Karpas-422 (cell line): Measurements from ENCODE around the gene FAM107A. TPM values are rescaled to one million over a fixed set of nuclear protein-coding genes. Genes with fewer than 3 reads are reported as not detected.

ENCODE experiments used
- DNase-seq: peaks from one replicate; pipeline ENCODE4 v3.0.0-alpha.2; 2015
- H2AFZ ChIP-seq: fragments of 200-600 bp; sonication (generic); 2 replicates; pipeline ENCODE4 v1.6.1; 2014; ENCODE audit warnings: antibody characterized with exemption, low read length, mixed read lengths
- H3K27ac ChIP-seq: fragments of 200-600 bp; sonication (generic); 2 replicates; pipeline ENCODE4 v1.5.1; 2014; ENCODE audit warnings: mild to moderate bottlenecking, low read length, moderate library complexity
- H3K27me3 ChIP-seq: fragments of 200-600 bp; sonication (generic); 2 replicates; pipeline ENCODE4 v1.6.1; 2014; ENCODE audit warnings: low read length, mixed read lengths
- H3K36me3 ChIP-seq: fragments of 200-600 bp; sonication (generic); 2 replicates; pipeline ENCODE4 v1.6.1; 2014; ENCODE audit warnings: low read length, mixed read lengths; ENCODE audit not compliant: insufficient read depth
- H3K4me1 ChIP-seq: fragments of 200-600 bp; sonication (generic); 2 replicates; pipeline ENCODE4 v1.6.1; 2014; ENCODE audit warnings: mild to moderate bottlenecking, low read length, mixed read lengths
- H3K4me2 ChIP-seq: fragments of 200-600 bp; sonication (generic); 2 replicates; pipeline ENCODE4 v1.6.1; 2014; ENCODE audit warnings: low read length, low read depth, mild to moderate bottlenecking; ENCODE audit not compliant: poor library complexity, severe bottlenecking
- H3K4me3 ChIP-seq: fragments of 200-600 bp; sonication (generic); 2 replicates; pipeline ENCODE4 v1.5.1; 2014; ENCODE audit warnings: mild to moderate bottlenecking, antibody characterized with exemption, low read length, mixed read lengths
- H3K79me2 ChIP-seq: fragments of 200-600 bp; sonication (generic); 2 replicates; pipeline ENCODE4 v1.6.1; 2014; ENCODE audit warnings: mild to moderate bottlenecking, low read length, mixed read lengths
- H3K9ac ChIP-seq: fragments of 200-600 bp; sonication (generic); 2 replicates; pipeline ENCODE4 v1.6.0; 2014; ENCODE audit warnings: low read length
- H3K9me2 ChIP-seq: fragments of 200-600 bp; sonication (generic), shearing (Covaris generic); replicated peaks from 2 replicates; pipeline ENCODE4 v1.6.0; 2014; ENCODE audit warnings: mild to moderate bottlenecking, low read length, moderate library complexity; ENCODE audit not compliant: insufficient read depth
- H3K9me3 ChIP-seq: fragments of 300-700, 200-600 bp; sonication (generic); 2 replicates; pipeline ENCODE4 v1.6.1; 2014; ENCODE audit warnings: low read length, mixed read lengths
- H4K20me1 ChIP-seq: fragments of 200-600 bp; sonication (generic); 2 replicates; pipeline ENCODE4 v1.6.1; 2014; ENCODE audit warnings: mild to moderate bottlenecking, antibody characterized with exemption, low read length, low read depth; ENCODE audit not compliant: insufficient read depth
- total RNA-seq: library from RNA; depleted of rRNA; stranded (reverse); fragments of >200 nt; shearing (Covaris generic); gene quantifications from 2 replicates; pipeline ENCODE4 v1.2.3, GENCODE V29; 2014; ENCODE audit warnings: low replicate concordance; rRNA removed

FAM107A gene
- total RNA-seq = not detected in 2 replicates

- no peak within 1 kb of the TSS for H3K9ac ChIP-seq
Observed at GRCh38 chr3:58577269-58577821, at the start of gene FAM107A. Gene FAM107A (minus strand): TSS chr3:58577391. CDS start chr3:58569860, 7,531 bp downstream.

GRCh38 chr3:58625196-58625824, 48.1 kb upstream of the FAM107A start:
- no peaks in the 10 kb centered on the region for H3K9me3 ChIP-seq
- no peaks in the 10 kb centered on the region for H3K9me2 ChIP-seq
- no peak overlapping the region for H3K4me2 ChIP-seq
- no peak overlapping the region for H3K27ac ChIP-seq
- no peak overlapping the region for H3K9ac ChIP-seq
- H4K20me1 ChIP-seq = no peaks in the 10 kb centered on the region
- peaks cover 2% of the 10 kb centered on the region for H3K4me1 ChIP-seq
- H3K27me3 ChIP-seq = no peaks in the 10 kb centered on the region
- no peaks in the 10 kb centered on the region for H3K79me2 ChIP-seq
- H3K4me3 ChIP-seq = no peak overlapping the region
- DNase-seq = no peak
- no peaks in the 10 kb centered on the region for H3K36me3 ChIP-seq
- no peak overlapping the region for H2AFZ ChIP-seq

More at GRCh38 chr3:58577269-58577821, at the start of gene FAM107A:
- Histone ChIP-seq H3K36me3 (no peaks in the 10 kb centered on the region), H3K4me2 (no peak within 1 kb of the TSS), H3K4me3 (no peak within 1 kb of the TSS), H4K20me1 (no peaks in the 10 kb centered on the region), H3K4me1 (peaks cover 5% of the 10 kb centered on the region), H3K79me2 (no peaks in the 10 kb centered on the region), H3K9me2 (no peaks in the 10 kb centered on the region), H2AFZ (no peak within 1 kb of the TSS), H3K27me3 (no peaks in the 10 kb centered on the region), H3K27ac (no peak within 1 kb of the TSS), H3K9me3 (no peaks in the 10 kb centered on the region)
- no peak for DNase-seq

- Histone ChIP-seq H3K27ac (no peak overlapping the region), H3K4me1 (peaks cover 9% of the 10 kb centered on the region)
Observed at GRCh38 chr3:58624550-58624949, 47.4 kb upstream of the FAM107A start.

GRCh38 chr3:58623961-58624360, 46.8 kb upstream of the FAM107A start:
- no peaks in the 10 kb centered on the region for H4K20me1 ChIP-seq
- no peak overlapping the region for H2AFZ ChIP-seq
- no peak overlapping the region for H3K27ac ChIP-seq
- H3K9ac ChIP-seq = no peak overlapping the region
- no peak overlapping the region for H3K4me3 ChIP-seq
- no peaks in the 10 kb centered on the region for H3K79me2 ChIP-seq
- H3K36me3 ChIP-seq = no peaks in the 10 kb centered on the region
- H3K27me3 ChIP-seq = no peaks in the 10 kb centered on the region
- no peaks in the 10 kb centered on the region for H3K9me3 ChIP-seq
- peaks cover 15% of the 10 kb centered on the region for H3K4me1 ChIP-seq
- no peak overlapping the region for H3K4me2 ChIP-seq
- DNase-seq = no peak
- H3K9me2 ChIP-seq = no peaks in the 10 kb centered on the region

More at GRCh38 chr3:58624550-58624949, 47.4 kb upstream of the FAM107A start:
- Histone ChIP-seq H3K4me3 (no peak overlapping the region), H3K36me3 (no peaks in the 10 kb centered on the region), H2AFZ (no peak overlapping the region), H3K79me2 (no peaks in the 10 kb centered on the region), H3K9me3 (no peaks in the 10 kb centered on the region), H3K27me3 (no peaks in the 10 kb centered on the region), H3K4me2 (no peak overlapping the region), H3K9me2 (no peaks in the 10 kb centered on the region), H4K20me1 (no peaks in the 10 kb centered on the region), H3K9ac (no peak overlapping the region)
- no peak for DNase-seq

- no peak overlapping the region for H2AFZ ChIP-seq
- no peak overlapping the region for H3K4me2 ChIP-seq
- H3K4me3 ChIP-seq = no peak overlapping the region
- no peak overlapping the region for H3K27ac ChIP-seq
- no peak for DNase-seq
- H3K9me3 ChIP-seq = no peaks in the 10 kb centered on the region
- H3K9ac ChIP-seq = no peak overlapping the region
- no peaks in the 10 kb centered on the region for H3K36me3 ChIP-seq
- H3K4me1 ChIP-seq = peaks cover 16% of the 10 kb centered on the region
- H4K20me1 ChIP-seq = no peaks in the 10 kb centered on the region
- no peaks in the 10 kb centered on the region for H3K27me3 ChIP-seq
- no peaks in the 10 kb centered on the region for H3K9me2 ChIP-seq
- no peaks in the 10 kb centered on the region for H3K79me2 ChIP-seq
Observed at GRCh38 chr3:58623478-58623877, 46.3 kb upstream of the FAM107A start.

- Histone ChIP-seq H3K36me3 (no peaks in the 10 kb centered on the region), H3K79me2 (no peaks in the 10 kb centered on the region), H3K9ac (no peak overlapping the region), H3K9me2 (no peaks in the 10 kb centered on the region), H3K9me3 (no peaks in the 10 kb centered on the region), H3K4me3 (no peak overlapping the region), H3K4me1 (peaks cover 16% of the 10 kb centered on the region), H4K20me1 (no peaks in the 10 kb centered on the region), H3K4me2 (no peak overlapping the region), H3K27ac (no peak overlapping the region), H2AFZ (no peak overlapping the region), H3K27me3 (no peaks in the 10 kb centered on the region)
- DNase-seq = no peak
Observed at GRCh38 chr3:58622892-58623291, 45.7 kb upstream of the FAM107A start.

GRCh38 chr3:58622436-58622835, 45.2 kb upstream of the FAM107A start:
- no peaks in the 10 kb centered on the region for H3K79me2 ChIP-seq
- H3K9me2 ChIP-seq = no peaks in the 10 kb centered on the region
- H3K27ac ChIP-seq = no peak overlapping the region
- no peak overlapping the region for H3K4me2 ChIP-seq
- no peak overlapping the region for H3K9ac ChIP-seq
- H3K27me3 ChIP-seq = no peaks in the 10 kb centered on the region
- DNase-seq = no peak
- peaks cover 16% of the 10 kb centered on the region for H3K4me1 ChIP-seq
- no peak overlapping the region for H2AFZ ChIP-seq
- H3K36me3 ChIP-seq = no peaks in the 10 kb centered on the region
- no peak overlapping the region for H3K4me3 ChIP-seq
- H3K9me3 ChIP-seq = no peaks in the 10 kb centered on the region
- H4K20me1 ChIP-seq = no peaks in the 10 kb centered on the region

GRCh38 chr3:58621086-58621830, 44.1 kb upstream of the FAM107A start:
- Histone ChIP-seq H3K4me3 (no peak overlapping the region), H3K36me3 (no peaks in the 10 kb centered on the region), H3K27me3 (no peaks in the 10 kb centered on the region), H3K4me1 (peaks cover 16% of the 10 kb centered on the region), H4K20me1 (no peaks in the 10 kb centered on the region), H3K9me3 (no peaks in the 10 kb centered on the region), H3K9ac (no peak overlapping the region), H3K79me2 (no peaks in the 10 kb centered on the region), H3K9me2 (no peaks in the 10 kb centered on the region), H2AFZ (no peak overlapping the region), H3K27ac (no peak overlapping the region), H3K4me2 (no peak overlapping the region)
- DNase-seq = no peak
